ENCODE results near the gene SLC16A8. TPM values are rescaled to one million over a fixed set of nuclear protein-coding genes. Genes with fewer than 3 reads are reported as not detected.

SLC16A8 gene
- total and polyA plus RNA-seq, 2 of the 13 experiments (the other 11 are each of a cell fraction or from before 2014, with no cell fraction given) = not detected

- TF ChIP-seq ZNF281 (CRISPR knock-in tag; IDR thresholded peaks at IDR 0.05; ENCODE audit: borderline replicate concordance) (0 out of 2 replicates have a peak, but pooled peaks have one; percentile 7), PCBP1 (IDR thresholded peaks at IDR 0.05; ENCODE audit: borderline replicate concordance, low read depth, low read length) (0 out of 2 replicates have a peak, but pooled peaks have one; percentile 48), ASH2L (IDR thresholded peaks at IDR 0.05; ENCODE audit: insufficient read length, low read depth, low read length) (peak; percentile 25), YEATS4 (CRISPR knock-in tag; IDR thresholded peaks at IDR 0.05; ENCODE audit: borderline replicate concordance) (peak; percentile 63; the same call in 1 of the 2 replicates), CREM (IDR thresholded peaks at IDR 0.05) (peak; percentile 39; the same call in 1 of the 2 replicates), CREM (CRISPR knock-in tag; IDR thresholded peaks at IDR 0.05) (no peak), NFKB2 (CRISPR knock-in tag; IDR thresholded peaks at IDR 0.05; ENCODE audit: borderline replicate concordance) (peak; percentile 8; the same call in 1 of the 2 replicates), NR2F6 (IDR thresholded peaks at IDR 0.05) (peak; percentile 79), NR2F6 (CRISPR knock-in tag; IDR thresholded peaks at IDR 0.05) (peak; percentile 84), FOXK1 (CRISPR knock-in tag; IDR thresholded peaks at IDR 0.05; ENCODE audit: borderline replicate concordance, low read depth) (peak; percentile 18; the same call in 1 of the 2 replicates), TBX2 (CRISPR knock-in tag; IDR thresholded peaks at IDR 0.05; ENCODE audit: borderline replicate concordance) (peak; percentile 83), ZSCAN9 (CRISPR knock-in tag; IDR thresholded peaks at IDR 0.05; ENCODE audit: borderline replicate concordance) (peak; percentile 72; the same call in 1 of the 2 replicates), AGO2 (optimal IDR thresholded peaks at IDR 0.05; ENCODE audit: low read depth, low read length) (peak; percentile 31), SAFB2 (CRISPR knock-in tag; IDR thresholded peaks at IDR 0.05; ENCODE audit: borderline replicate concordance, low read depth) (peak; percentile 84; the same call in 1 of the 2 replicates), ZNF274 (CRISPR knock-in tag; IDR thresholded peaks at IDR 0.05) (0 out of 2 replicates have a peak, but pooled peaks have one; percentile 9), ATF2 (CRISPR knock-in tag; IDR thresholded peaks at IDR 0.05) (0 out of 2 replicates have a peak, but pooled peaks have one; percentile 44), PHF5A (CRISPR knock-in tag; IDR thresholded peaks at IDR 0.05; ENCODE audit: low read depth, unreplicated experiment) (peak; percentile 43), DMAP1 (CRISPR knock-in tag; IDR thresholded peaks at IDR 0.05) (peak; percentile 77), CC2D1A (CRISPR knock-in tag; IDR thresholded peaks at IDR 0.05) (no peak), RXRB (CRISPR knock-in tag; IDR thresholded peaks at IDR 0.05; ENCODE audit: borderline replicate concordance) (peak; percentile 76), SPEN (CRISPR knock-in tag; IDR thresholded peaks at IDR 0.05; ENCODE audit: low read depth) (peak; percentile 61; the same call in 1 of the 2 replicates), FOXA3 (CRISPR knock-in tag; IDR thresholded peaks at IDR 0.05) (peak; percentile 19; the same call in 1 of the 2 replicates), DRAP1 (CRISPR knock-in tag; IDR thresholded peaks at IDR 0.05) (no peak), ZNF205 (CRISPR knock-in tag; IDR thresholded peaks at IDR 0.05) (peak; percentile 55)
- TF ChIP-seq, protein P1, sequence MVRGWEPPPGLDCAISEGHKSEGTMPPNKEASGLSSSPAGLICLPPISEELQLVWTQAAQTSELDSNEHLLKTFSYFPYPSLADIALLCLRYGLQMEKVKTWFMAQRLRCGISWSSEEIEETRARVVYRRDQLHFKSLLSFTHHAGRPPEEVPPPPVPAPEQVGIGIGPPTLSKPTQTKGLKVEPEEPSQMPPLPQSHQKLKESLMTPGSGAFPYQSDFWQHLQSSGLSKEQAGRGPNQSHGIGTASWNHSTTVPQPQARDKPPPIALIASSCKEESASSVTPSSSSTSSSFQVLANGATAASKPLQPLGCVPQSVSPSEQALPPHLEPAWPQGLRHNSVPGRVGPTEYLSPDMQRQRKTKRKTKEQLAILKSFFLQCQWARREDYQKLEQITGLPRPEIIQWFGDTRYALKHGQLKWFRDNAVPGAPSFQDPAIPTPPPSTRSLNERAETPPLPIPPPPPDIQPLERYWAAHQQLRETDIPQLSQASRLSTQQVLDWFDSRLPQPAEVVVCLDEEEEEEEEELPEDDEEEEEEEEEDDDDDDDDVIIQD (CRISPR knock-in tag; IDR thresholded peaks at IDR 0.05; ENCODE audit: low read depth) = 0 out of 2 replicates have a peak, but pooled peaks have one; percentile 25
These were observed 23.9 kb upstream of the SLC16A8 start (continued) for GRCh38 chr22:38107692-38108515.
